Pulmonary artery endothelial cell (primary cell): Measurements from ENCODE around the gene SMARCAD1. TPM values are rescaled to one million over a fixed set of nuclear protein-coding genes. Genes with fewer than 3 reads are reported as not detected.

Experiments
- DNase-seq: peaks from one replicate; pipeline ENCODE4 v3.0.0-alpha.2; 2011; ENCODE audit warnings: low read depth, low spot score
- total RNA-seq: library from RNA; depleted of rRNA; stranded (reverse); fragments of >200 nt; gene quantifications from 2 replicates; pipeline ENCODE4 v1.2.3, GENCODE V29; 2014

Gene SMARCAD1
- total RNA-seq, 1 donor from 2014 or later, result 35.9 TPM

- no peak for DNase-seq
Observed at GRCh38 chr4:94228493-94229216, 21.0 kb downstream of the SMARCAD1 start.

- DNase-seq, result no peak
Observed at GRCh38 chr4:94232519-94232918, 24.9 kb downstream of the SMARCAD1 start.

DNA sequence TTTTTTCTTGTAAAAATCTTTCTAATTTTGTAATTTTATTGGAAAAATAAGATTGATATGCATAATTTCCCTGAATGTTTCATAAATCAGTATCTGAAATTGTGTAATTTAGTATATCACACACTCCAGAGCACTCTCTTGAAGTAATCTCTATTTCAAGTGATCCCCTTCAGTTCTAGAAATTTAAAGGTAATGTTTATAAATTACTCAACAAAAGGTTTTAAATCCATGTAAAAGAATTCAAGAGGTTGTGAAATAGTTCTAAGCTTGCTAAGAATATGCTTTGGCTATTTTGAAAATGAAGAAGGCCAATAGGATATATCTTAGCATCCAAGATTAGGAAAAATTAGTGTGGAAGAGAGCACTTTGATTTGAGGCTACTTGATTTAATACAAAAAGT lies 28.2 kb downstream of the SMARCAD1 start:
- DNase-seq, result no peak

GRCh38 chr4:94237271-94237670 lies 29.6 kb downstream of the SMARCAD1 start:
- no peak for DNase-seq

DNA sequence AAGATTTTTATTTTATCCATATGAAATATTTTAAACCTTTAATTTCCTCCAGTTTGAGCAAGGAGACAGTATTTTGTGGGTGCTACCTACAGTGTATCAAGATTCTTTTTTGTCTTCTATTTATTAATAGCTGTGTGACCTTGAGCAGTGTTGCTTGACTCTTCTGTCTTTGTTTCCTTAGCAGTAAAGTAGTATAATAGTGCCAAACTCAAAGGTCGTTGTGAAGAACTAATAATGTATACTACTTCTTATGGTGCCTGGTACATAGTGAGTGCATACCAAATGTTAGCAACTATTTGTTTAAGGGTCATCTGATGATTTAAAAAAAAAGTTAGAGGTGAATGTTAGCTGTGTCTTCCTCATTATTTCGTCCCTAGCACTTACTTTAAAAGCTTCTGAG lies 30.5 kb downstream of the SMARCAD1 start:
- DNase-seq, result no peak

- DNase-seq, result no peak
Observed at GRCh38 chr4:94240384-94240783, 32.7 kb downstream of the SMARCAD1 start.

DNA sequence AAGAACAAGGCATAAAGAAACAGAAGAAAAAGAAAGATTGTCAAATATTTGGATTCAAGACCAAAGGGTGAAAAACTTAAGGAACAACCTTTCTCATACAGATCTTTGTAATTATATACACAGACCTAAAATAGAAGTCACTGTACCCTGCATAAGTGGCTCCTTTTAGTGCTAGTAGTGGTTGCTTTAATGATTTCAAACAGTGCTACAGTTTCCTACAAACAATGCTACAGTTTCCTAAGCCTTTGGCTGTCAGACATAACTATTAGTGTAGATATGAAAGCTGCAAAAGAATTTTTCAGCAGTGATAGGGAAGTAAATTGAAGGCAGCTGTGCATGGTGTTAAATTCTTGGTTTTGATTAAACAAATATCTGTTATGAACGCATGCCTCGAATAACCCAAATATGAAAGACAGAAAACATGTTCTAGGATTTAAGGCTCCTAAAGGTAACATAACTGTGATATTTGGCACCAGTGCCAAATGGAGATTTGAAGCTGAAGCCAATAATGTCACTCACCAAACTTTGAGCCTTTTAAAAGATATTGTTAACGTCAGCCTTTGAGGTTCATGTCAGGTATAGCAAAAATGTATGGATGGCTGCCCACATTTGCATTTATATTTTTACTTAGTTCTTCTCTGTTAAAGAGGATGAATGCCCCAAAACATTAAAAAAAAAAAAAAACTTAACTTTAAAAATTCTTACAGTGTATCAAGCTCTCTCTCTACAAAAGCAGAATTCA lies 36.6 kb downstream of the SMARCAD1 start:
- no peak for DNase-seq

- DNase-seq, result no peak
Observed at GRCh38 chr4:94244829-94245185, 37.1 kb downstream of the SMARCAD1 start.

GRCh38 chr4:94251094-94251493 lies 43.4 kb downstream of the SMARCAD1 start:
- no peak for DNase-seq

DNA sequence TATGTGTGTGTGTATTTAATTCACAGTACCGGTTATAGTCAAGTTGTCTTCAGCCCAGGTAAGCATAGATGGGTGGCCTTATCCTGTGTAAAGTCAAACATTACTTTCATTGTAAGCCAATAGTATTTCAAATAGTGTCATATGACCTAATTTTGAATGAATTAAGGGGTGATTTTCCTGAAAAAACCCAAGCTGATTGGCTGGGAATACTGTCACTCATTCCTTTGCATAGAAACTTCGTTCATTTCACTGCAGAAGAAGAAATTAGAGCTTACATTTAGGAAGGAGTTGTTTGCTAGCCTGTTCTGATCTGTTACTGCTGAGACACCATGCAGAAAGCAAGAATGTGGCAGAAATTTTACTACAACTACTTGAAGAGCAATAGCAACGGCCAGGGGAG lies 45.4 kb downstream of the SMARCAD1 start:
- DNase-seq, result no peak

- DNase-seq, result no peak
Observed at GRCh38 chr4:94256144-94256783, 48.6 kb downstream of the SMARCAD1 start.

- DNase-seq, result no peak
Observed at GRCh38 chr4:94256828-94257227, 49.2 kb downstream of the SMARCAD1 start.

DNA sequence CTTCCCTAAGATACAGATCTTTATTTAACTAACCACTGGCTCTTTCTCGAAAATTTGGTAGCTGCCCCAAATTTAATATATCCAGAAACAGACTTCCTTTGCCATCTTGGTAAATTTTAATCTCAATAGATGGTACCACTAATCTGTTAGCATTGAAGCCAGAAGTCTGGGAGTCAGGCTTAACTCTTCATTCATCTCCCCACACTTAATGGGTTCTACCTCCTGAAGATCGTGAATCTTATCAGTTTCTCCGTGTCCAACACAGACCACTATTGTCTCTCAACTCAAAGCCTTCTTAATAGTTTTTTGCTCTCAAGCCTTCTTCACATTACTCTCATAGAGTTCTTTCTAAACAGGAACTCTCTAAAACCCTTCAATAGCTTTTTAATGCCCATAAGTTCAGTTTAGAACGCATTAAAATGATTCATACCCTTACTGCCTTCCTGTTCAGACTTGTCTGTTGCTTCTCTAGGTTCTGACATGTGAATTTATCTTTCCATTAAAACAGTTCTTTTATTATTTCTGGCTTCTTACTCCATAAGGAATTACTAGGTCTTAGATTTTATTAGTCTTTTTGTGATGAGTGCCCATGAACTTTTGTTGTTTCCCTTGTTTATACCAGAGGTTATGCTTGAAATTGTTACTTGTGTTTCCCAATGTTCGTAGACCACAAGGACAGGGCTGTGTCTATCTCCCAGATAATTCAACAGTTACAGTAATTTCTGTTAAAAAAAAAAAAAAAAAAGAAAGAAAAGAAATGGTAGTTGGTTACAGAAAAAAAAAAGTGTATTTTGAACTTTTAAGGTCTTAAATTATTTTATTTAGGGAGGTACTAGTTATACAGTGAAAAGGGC lies 54.7 kb downstream of the SMARCAD1 start:
- no peak for DNase-seq

DNA sequence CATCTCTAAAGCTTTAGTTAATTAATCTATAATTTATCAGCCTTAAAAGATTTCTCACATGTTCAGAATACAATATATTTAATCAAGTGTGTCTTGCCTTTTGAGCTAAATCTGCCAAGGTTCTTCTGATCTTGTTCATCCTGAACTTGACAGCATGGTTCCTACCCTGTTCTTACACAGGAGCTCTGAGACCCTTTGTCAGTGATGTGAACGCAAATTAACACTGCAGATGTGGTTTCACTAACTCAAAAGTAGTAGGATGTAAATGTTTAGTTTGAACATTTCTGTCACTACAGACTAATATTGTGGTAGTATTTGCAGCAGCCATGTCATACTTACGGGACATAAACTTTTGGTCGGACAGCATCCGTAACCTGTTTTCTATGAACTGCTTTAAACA lies 59.4 kb downstream of the SMARCAD1 start:
- DNase-seq, result no peak

DNA sequence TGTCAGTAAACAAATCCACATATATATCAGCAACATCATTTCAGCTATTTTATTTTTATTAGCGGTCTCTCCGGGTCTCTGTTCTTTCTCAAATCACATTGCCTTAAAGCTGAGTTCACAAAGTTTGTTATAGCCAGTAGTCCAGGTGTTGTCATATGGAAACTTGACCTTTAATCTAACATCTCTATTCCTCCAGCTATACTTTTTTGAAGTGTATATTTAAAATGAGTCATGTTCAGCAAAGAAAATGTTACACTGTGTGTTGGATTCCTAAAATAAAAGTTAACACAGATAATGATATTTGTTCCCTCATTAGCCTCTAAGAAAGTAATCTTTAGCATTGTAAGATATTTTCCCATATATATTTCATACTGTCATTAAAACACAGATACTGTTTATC lies 63.6 kb downstream of the SMARCAD1 start:
- DNase-seq, result no peak

DNA sequence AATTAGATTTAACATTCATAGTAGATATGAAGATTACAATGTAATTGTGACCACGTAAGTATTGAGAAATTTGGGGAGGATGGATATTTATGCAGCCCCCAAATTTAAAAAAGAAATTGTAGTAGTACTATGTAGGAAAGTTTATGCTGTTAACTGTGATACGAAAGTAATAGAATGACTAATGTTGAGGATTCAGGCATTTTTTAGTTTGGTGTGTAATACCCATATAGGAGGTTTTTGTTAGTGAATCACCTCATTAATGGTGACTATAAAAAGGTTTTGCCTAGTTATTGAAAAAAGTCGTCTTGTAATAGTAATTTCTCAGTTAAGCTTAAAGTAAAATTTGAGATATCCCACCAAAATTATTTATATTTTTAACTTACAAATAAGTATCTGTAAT lies 67.2 kb downstream of the SMARCAD1 start:
- DNase-seq, result no peak

GRCh38 chr4:94276204-94276603 lies 68.5 kb downstream of the SMARCAD1 start:
- no peak for DNase-seq

DNA sequence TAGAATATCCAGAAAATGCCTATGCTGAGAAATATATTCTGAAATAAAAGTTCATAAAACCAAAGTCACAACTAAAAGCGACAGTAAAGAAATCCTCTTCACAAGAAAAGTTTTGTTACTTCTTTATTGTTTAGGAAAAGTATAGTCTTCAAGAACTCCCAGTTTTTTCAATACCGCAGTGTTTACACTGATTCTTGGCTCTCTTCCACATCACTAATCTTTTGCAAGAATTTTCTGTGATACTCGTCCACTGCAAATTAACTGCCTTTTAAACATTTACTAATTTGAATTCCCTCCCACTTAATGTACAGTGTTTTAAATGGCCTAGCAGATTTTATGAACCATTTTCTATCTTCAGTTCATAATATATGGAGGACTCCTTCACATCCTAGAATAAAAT lies 69.9 kb downstream of the SMARCAD1 start:
- no peak for DNase-seq

GRCh38 chr4:94278781-94279180 lies 71.1 kb downstream of the SMARCAD1 start:
- DNase-seq, result no peak

- no peak for DNase-seq
Observed at GRCh38 chr4:94284889-94285288, 77.2 kb downstream of the SMARCAD1 start.

DNA sequence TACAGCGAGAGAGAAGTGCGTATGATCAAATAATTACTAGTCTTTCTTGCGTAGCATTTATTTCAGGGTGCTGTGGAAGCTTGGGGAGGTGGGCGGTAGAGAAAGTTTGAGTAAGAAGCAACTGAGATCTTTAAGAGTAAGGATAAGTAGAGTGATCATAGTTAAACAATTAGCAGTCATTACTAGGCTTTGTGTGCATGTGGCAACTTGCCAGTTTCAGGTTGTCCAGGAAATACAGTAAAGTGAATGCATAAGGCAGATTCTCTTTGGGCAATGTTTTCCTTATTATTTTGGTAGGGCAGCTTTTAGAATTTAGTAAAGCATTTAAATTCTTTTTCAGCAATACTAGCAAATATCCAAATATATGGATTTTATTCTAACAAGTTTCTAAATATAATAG lies 78.0 kb downstream of the SMARCAD1 start:
- no peak for DNase-seq

- no peak for DNase-seq
Observed at GRCh38 chr4:94290245-94290644, 82.6 kb downstream of the SMARCAD1 start.
